ENCODE results near the gene ACTN3.

DNA sequence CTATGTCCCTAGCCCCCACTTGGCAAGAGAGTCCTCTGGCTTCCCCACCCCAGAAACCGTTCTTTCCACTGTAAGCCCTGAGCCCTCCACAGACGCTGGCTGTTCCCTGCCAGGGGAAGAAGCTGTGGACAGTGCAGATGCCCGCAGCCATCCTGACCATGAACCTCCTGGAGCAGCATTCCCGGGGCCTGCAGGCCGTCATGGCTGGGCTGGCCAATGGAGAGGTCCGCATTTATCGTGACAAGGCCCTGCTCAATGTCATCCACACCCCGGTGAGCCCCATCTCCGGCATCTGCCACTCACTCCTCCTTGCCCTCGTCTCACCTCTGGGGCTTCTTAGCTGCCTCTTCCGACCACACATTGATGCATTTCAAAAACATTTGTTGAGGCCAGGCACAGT is 23.1 kb upstream of the ACTN3 start:
- TF ChIP-seq, protein P1, sequence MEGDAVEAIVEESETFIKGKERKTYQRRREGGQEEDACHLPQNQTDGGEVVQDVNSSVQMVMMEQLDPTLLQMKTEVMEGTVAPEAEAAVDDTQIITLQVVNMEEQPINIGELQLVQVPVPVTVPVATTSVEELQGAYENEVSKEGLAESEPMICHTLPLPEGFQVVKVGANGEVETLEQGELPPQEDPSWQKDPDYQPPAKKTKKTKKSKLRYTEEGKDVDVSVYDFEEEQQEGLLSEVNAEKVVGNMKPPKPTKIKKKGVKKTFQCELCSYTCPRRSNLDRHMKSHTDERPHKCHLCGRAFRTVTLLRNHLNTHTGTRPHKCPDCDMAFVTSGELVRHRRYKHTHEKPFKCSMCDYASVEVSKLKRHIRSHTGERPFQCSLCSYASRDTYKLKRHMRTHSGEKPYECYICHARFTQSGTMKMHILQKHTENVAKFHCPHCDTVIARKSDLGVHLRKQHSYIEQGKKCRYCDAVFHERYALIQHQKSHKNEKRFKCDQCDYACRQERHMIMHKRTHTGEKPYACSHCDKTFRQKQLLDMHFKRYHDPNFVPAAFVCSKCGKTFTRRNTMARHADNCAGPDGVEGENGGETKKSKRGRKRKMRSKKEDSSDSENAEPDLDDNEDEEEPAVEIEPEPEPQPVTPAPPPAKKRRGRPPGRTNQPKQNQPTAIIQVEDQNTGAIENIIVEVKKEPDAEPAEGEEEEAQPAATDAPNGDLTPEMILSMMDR (IDR thresholded peaks at IDR 0.05): no peak
- no peak for TF ChIP-seq POLR2A (IDR thresholded peaks at IDR 0.05)

Measured in breast epithelium (tissue), 3 donors.